Fibroblast of pulmonary artery (primary cell): ENCODE results near the gene DUSP7.
"Not testable (repeated sequence)": the region's sequence is repeated elsewhere in the genome, so short reads cannot be mapped to it uniquely, and the experiment has no call there.

Experiments used
- DNase-seq: peaks from one replicate; pipeline ENCODE4 v3.0.0-alpha.2; 2010; ENCODE audit warnings: low read depth
- H3K4me3 ChIP-seq: replicated peaks from 2 replicates; pipeline ENCODE4 v1.5.1; 2011; ENCODE audit warnings: low read depth, mild to moderate bottlenecking, control low read depth, low read length, moderate library complexity
- TF ChIP-seq, protein P1 (sequence below): IDR thresholded peaks from 2 replicates; pipeline ENCODE4 v1.5.1; 2011; ENCODE audit warnings: mild to moderate bottlenecking, control low read depth, low read length, inconsistent platforms; ENCODE audit errors: missing control alignments

Gene DUSP7

DNA sequence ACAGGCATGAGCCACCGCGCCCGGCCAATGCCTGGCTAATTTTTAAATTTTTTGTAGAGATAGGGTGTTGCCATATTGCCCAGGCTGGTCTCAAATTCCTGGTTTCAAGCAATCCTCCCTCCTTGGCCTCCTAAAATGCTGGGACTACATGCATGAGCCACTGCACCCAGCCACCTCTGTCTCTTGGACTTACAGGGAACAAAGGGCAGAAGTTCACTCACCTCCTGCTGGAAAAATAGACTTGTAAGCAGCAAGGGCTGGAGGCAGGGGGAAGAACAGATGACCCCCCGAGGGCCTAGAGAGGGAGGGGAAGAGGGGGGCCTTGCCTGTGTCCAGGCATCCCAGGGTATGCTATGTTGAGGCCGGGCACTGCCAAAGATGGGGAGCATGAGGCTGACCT is 22.2 kb downstream of the DUSP7 start:
- TF ChIP-seq, protein P1, sequence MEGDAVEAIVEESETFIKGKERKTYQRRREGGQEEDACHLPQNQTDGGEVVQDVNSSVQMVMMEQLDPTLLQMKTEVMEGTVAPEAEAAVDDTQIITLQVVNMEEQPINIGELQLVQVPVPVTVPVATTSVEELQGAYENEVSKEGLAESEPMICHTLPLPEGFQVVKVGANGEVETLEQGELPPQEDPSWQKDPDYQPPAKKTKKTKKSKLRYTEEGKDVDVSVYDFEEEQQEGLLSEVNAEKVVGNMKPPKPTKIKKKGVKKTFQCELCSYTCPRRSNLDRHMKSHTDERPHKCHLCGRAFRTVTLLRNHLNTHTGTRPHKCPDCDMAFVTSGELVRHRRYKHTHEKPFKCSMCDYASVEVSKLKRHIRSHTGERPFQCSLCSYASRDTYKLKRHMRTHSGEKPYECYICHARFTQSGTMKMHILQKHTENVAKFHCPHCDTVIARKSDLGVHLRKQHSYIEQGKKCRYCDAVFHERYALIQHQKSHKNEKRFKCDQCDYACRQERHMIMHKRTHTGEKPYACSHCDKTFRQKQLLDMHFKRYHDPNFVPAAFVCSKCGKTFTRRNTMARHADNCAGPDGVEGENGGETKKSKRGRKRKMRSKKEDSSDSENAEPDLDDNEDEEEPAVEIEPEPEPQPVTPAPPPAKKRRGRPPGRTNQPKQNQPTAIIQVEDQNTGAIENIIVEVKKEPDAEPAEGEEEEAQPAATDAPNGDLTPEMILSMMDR, result no peak
- H3K4me3 ChIP-seq, result no peak overlapping the region
- no peak for DNase-seq

DNA sequence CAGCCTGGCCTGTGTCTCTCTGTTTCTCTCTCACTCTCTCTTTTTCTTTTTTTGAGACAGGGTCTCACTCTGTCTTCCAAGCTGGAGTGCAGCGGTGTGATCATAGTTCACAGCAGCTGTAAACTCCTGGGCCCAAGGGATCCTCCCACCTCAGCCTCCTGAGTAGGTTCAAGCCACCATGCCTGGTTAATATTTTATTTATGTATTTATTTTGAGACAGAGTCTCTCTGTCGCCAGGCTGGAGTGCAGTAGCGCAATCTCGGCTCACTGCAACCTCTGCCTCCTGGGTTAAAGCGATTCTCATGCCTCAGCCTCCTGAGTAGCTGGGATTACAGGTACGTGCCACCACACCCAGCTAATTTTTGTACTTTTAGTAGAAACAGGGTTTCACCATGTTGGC is 22.6 kb downstream of the DUSP7 start:
- DNase-seq, H3K4me3 ChIP-seq: not testable (repeated sequence)

DNA sequence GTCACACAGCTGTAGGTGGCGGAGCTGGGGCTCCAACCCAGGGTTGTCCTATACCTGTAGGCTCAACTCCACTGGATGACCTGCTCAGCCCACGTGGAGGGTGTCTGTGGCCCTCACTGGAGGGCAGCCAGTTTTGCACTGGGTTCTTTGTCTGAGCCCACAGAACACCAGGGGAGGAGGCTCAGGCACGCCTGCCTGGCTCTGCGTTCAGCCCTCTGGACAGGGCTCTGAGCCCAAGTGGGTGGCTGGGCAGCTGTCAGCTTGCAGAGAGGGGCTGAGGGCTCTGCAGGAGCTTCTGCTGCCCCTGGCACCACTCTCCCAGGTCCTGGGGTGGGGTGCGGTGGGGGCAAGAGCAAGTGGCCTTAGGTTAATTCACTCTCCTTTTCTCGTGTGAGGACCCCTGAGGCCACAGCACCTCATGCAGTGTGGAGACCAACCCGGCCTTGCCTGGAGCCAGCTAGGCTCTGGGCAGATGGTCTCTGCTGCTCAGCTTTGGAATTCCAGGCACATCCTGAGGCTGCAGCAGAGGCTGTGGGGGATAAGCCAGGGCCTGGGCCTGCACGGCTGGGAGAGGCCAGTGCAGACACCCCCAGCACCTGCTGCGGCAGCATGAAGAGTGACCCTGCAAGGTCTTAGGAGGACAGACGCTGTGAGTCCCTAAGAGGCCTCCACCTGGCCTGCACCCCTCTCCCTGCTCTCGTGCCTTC is 23.5 kb downstream of the DUSP7 start:
- DNase-seq, result no peak
- TF ChIP-seq, protein P1, result no peak
- no peak overlapping the region for H3K4me3 ChIP-seq

DNA sequence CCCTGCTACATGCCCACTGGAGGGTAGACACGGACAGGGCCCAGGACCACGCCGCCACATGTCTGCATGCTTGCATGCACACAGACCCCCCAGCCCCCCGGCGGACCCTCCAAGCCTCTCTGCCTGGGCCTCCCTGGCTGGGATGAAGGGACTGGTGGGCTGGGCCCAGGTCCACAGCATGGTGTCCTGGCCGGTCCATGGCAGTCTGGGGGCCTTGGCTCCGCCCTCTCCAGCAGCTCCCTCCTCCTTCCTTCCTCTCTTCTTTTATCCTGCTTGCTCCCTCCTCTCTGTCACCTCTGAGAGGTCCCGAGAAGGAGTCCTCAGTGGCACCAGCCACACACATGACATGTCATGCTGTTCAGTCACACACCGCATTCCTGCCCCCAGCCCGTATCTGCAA is 24.5 kb downstream of the DUSP7 start:
- TF ChIP-seq, protein P1, result no peak
- no peak for DNase-seq
- no peak overlapping the region for H3K4me3 ChIP-seq

DNA sequence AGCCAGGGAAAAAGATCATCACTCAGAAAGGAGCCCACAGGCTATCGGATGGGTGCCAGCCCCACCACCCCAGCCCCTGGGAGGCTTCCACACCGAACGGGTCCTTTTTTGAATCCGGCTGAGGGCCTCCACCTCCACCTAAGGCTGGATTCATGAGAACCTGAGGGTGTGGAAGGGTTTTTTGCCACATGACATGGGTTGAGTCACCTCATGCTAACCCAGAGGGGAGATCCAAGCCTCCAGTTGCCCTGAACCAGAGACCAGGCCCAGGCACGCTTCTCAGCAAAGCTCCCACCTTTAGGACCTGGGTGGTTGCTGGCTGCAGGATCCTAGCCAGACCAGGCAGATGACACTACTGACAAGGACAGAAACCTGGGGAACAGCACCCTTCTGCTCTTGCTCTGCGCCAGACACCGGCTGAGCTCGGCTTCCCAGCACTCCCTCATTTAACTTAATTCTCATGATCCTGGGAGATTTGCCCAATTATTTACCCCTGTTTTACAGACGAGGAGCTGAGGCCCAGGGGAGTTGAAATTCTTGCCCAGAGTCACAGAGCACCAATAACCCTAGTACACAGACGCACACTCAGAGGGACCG is 25.6 kb downstream of the DUSP7 start:
- TF ChIP-seq, protein P1, result no peak
- no peak for DNase-seq
- H3K4me3 ChIP-seq, result no peak overlapping the region

DNA sequence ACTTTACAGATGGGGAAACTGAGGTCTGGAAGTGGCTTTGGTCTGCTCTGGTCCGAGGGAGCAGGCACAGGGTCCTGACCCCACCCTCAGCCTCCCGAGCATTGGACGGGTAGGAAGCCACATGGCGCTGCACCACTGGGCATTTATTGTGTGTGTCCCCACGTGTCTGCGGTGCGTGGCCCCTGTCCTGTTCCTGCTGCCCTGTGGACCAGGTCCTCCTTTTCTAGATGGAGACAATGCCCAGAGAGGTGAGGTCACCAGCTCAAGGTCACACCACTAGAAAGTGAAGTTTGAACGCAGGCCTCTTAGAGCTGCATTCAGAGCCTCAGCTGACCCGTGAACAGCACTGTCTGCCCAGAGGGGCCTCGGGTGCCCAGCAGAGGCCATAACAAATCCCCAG is 26.8 kb downstream of the DUSP7 start:
- TF ChIP-seq, protein P1, result no peak
- H3K4me3 ChIP-seq, result no peak overlapping the region
- DNase-seq, result no peak

DNA sequence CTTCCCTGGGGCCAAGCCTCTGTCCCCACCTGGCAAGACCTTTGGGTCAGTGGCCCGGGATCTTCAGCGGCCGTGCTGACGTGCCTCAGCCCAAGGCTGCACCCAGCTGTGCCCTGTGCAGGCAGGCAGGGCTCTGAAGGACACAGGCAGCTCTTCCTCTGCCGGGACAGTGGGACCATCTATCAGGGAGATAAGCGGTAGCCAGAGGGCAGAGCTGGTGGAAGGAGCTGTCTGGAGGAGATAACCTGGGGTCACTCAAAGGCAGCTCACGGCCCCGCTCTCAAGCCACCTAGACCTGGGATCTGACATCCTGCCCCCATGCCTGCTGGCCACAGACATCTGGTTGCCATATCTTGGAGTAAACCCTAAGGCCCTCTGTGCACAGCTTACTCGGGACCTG is 27.3 kb downstream of the DUSP7 start:
- H3K4me3 ChIP-seq, result no peak overlapping the region
- TF ChIP-seq, protein P1, result no peak
- DNase-seq, result no peak
